Measurements from ENCODE around the gene RGCC. TPM values are rescaled to one million over a fixed set of nuclear protein-coding genes. Genes with fewer than 3 reads are reported as not detected.

RGCC gene
- total RNA-seq, 1 donor from 2014 or later: 184 TPM

- Histone ChIP-seq H3K27me3 (no peaks in the 10 kb centered on the region), H3K4me1 (no peaks in the 10 kb centered on the region), H3K36me3 (no peaks in the 10 kb centered on the region), H3K27ac (no peak overlapping the region), H3K9me3 (no peaks in the 10 kb centered on the region), H3K4me3 (no peak overlapping the region)
- intact Hi-C loops (cut with DNase I): no loop called here
- TF ChIP-seq CTCF (IDR thresholded peaks at IDR 0.05): no peak
- no peak for DNase-seq (ENCODE audit: low spot score in 2 of 2)
These were observed 22.4 kb upstream of the RGCC start for GRCh38 chr13:41434831-41435520.

- H3K9me3 ChIP-seq: no peaks in the 10 kb centered on the region
- intact Hi-C loops (cut with DNase I): no loop called here
- no peaks in the 10 kb centered on the region for H3K4me1 ChIP-seq
- H3K36me3 ChIP-seq: no peaks in the 10 kb centered on the region
- H3K4me3 ChIP-seq: no peak overlapping the region
- no peak for TF ChIP-seq CTCF (IDR thresholded peaks at IDR 0.05)
- no peaks in the 10 kb centered on the region for H3K27me3 ChIP-seq
- DNase-seq (ENCODE audit: low spot score in 2 of 2): no peak
- H3K27ac ChIP-seq: no peak overlapping the region
These were observed 13.4 kb upstream of the RGCC start for GRCh38 chr13:41443969-41444368.

GRCh38 chr13:41452462-41452861 lies 4.9 kb upstream of the RGCC start:
- intact Hi-C loops (cut with DNase I): no loop called here
- Histone ChIP-seq H3K36me3 (no peaks in the 10 kb centered on the region), H3K27me3 (no peaks in the 10 kb centered on the region), H3K4me1 (peaks cover 0 to 5% of the 10 kb centered on the region in 2 donors), H3K4me3 (no peak overlapping the region), H3K9me3 (no peaks in the 10 kb centered on the region), H3K27ac (no peak overlapping the region)
- DNase-seq (ENCODE audit: low spot score in 2 of 2): no peak
- TF ChIP-seq CTCF (IDR thresholded peaks at IDR 0.05): no peak

- Histone ChIP-seq H3K27ac (no peak overlapping the region), H3K9me3 (no peaks in the 10 kb centered on the region), H3K4me3 (no peak overlapping the region), H3K27me3 (no peaks in the 10 kb centered on the region), H3K36me3 (no peaks in the 10 kb centered on the region), H3K4me1 (peaks cover 0 to 7% of the 10 kb centered on the region in 2 donors)
- intact Hi-C loops (cut with DNase I): no loop called here
- DNase-seq (ENCODE audit: low spot score in 2 of 2): no peak
- no peak for TF ChIP-seq CTCF (IDR thresholded peaks at IDR 0.05)
These were observed 3.7 kb upstream of the RGCC start for GRCh38 chr13:41453620-41454019.

GRCh38 chr13:41454170-41454569 lies 3.2 kb upstream of the RGCC start:
- intact Hi-C loops (cut with DNase I): no loop called here
- peaks cover 0 to 7% of the 10 kb centered on the region in 2 donors for H3K4me1 ChIP-seq

More at GRCh38 chr13:41454170-41454569, 3.2 kb upstream of the RGCC start:
- no peaks in the 10 kb centered on the region for H3K27me3 ChIP-seq
- H3K36me3 ChIP-seq: no peaks in the 10 kb centered on the region
- no peak overlapping the region for H3K27ac ChIP-seq
- no peak for DNase-seq (ENCODE audit: low spot score in 2 of 2)
- H3K4me3 ChIP-seq: no peak overlapping the region
- no peak for TF ChIP-seq CTCF (IDR thresholded peaks at IDR 0.05)
- no peaks in the 10 kb centered on the region for H3K9me3 ChIP-seq
